Measurements from ENCODE around the gene FAU.

DNA sequence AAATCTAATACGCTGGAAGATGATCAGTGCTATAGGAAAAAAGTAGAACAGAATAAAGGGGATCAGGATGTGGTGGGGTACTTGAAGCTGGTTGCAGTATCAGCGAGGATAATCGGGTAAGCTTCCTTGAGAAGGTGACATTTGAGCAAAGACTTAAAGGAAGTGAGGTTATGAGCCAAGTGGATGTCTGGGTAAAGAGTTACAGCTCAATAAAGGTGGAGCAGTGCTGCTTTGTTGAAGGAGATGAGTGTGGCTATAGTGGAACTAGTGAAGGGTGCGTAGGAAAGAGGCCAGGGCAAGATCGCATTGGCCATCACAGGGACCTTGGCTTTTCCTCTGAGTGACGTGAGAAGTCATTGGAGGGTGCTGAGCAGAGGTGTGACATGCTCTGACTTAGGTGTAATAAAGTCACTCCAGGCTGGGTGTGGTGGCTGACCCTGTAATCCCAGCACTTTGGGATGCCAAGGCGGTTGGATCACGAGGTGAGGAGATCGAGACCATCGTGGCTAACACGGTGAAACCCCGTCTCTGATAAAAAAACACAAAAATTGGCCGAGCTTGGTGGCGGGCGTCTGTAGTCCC is 14.7 kb upstream of the FAU start:
- TF ChIP-seq CEBPB (IDR thresholded peaks at IDR 0.05; ENCODE audit: low read depth): no peak
- no peak for TF ChIP-seq CTCF (IDR thresholded peaks at IDR 0.05 in 2 of 3, conservative IDR thresholded peaks at IDR 0.05 in 1 of 3; ENCODE audit: borderline replicate concordance in 1 of 3, insufficient read depth in 1 of 3, low read depth in 2 of 3, low read length in 2 of 3)
- no peak for TF ChIP-seq POLR2A (IDR thresholded peaks at IDR 0.05; ENCODE audit: borderline replicate concordance, extremely low read depth, insufficient read depth, insufficient read length)
- TF ChIP-seq POLR2AphosphoS5 (IDR thresholded peaks at IDR 0.05; ENCODE audit: low read depth, low read length): no peak
- TF ChIP-seq ZFX (IDR thresholded peaks at IDR 0.05): no peak
- no peak for TF ChIP-seq EZH2phosphoT487 (IDR thresholded peaks at IDR 0.05; ENCODE audit: borderline replicate concordance)
- no peak for TF ChIP-seq EZH2 (IDR thresholded peaks at IDR 0.05)
- TF ChIP-seq ATF3 (IDR thresholded peaks at IDR 0.05): no peak
- TF ChIP-seq JUND (IDR thresholded peaks at IDR 0.05): no peak

All from HCT116 (cell line).